Natural killer cell (primary cell): ENCODE measurements around the gene OR2B2. TPM values are rescaled to one million over a fixed set of nuclear protein-coding genes. Genes with fewer than 3 reads are reported as not detected.
A peak's percentile ranks its signal among the peaks of the same experiment; 100 is the strongest.

Experiments used
- ATAC-seq, 3 donors: fragments of 150-1000 bp in 2 of 3; fragments of 200-7000 bp in 1 of 3; cut with Tn5 transposase; 1 replicate in 1 of 3; 2 replicates in 2 of 3; pipeline ENCODE4 v1.10.0; 2021; ENCODE audit warnings: mild to moderate bottlenecking in 2 of 3, moderate library complexity in 2 of 3
- DNase-seq, 2 donors: peaks; one replicate each; pipeline versions ENCODE4 v3.0.0 to v3.0.0-alpha.2; 2013 to 2021; ENCODE audit warnings: mixed read lengths in 1 of 2
- H3K27ac ChIP-seq: one replicate; pipeline ENCODE4 v1.5.1; 2013; ENCODE audit warnings: mild to moderate bottlenecking, low read length
- H3K27me3 ChIP-seq: one replicate; pipeline ENCODE4 v1.6.1; 2013; ENCODE audit warnings: low read length; ENCODE audit not compliant: control insufficient read depth, insufficient read depth
- H3K36me3 ChIP-seq: one replicate; pipeline ENCODE4 v1.6.1; 2013; ENCODE audit warnings: low read length; ENCODE audit not compliant: control insufficient read depth, insufficient read depth
- H3K4me1 ChIP-seq: one replicate; pipeline ENCODE4 v1.6.1; 2013; ENCODE audit warnings: low read length; ENCODE audit not compliant: control insufficient read depth, insufficient read depth
- H3K4me3 ChIP-seq: one replicate; pipeline ENCODE4 v1.5.1; 2013; ENCODE audit warnings: low read length
- H3K9me3 ChIP-seq: one replicate; pipeline ENCODE4 v1.6.1; 2013; ENCODE audit warnings: low read length; ENCODE audit not compliant: control insufficient read depth, insufficient read depth
- H3K27ac Mint-ChIP-seq, 2 donors: one replicate each; pipeline ENCODE4 v1.8.0; 2022; ENCODE audit warnings: mild to moderate bottlenecking in 2 of 2, mixed read lengths in 2 of 2, moderate library complexity in 1 of 2
- H3K27me3 Mint-ChIP-seq, 2 donors: one replicate each; pipeline ENCODE4 v1.8.0; 2022; ENCODE audit warnings: low read depth in 2 of 2, mixed read lengths in 2 of 2
- H3K36me3 Mint-ChIP-seq: one replicate; pipeline ENCODE4 v1.8.0; 2022; ENCODE audit warnings: mixed read lengths
- H3K4me1 Mint-ChIP-seq, 2 donors: one replicate each; pipeline ENCODE4 v1.8.0; 2022; ENCODE audit warnings: mixed read lengths in 2 of 2
- H3K4me3 Mint-ChIP-seq: one replicate; pipeline ENCODE4 v1.8.0; 2022; ENCODE audit warnings: mild to moderate bottlenecking, moderate library complexity, mixed read lengths
- H3K9me3 Mint-ChIP-seq, 2 donors: one replicate each; pipeline ENCODE4 v1.8.0; 2022; ENCODE audit warnings: mixed read lengths in 2 of 2
- CTCF ChIP-seq: fragments of 200-600 bp; IDR thresholded peaks from one replicate; pipeline ENCODE4 v1.8.0; 2022; ENCODE audit warnings: antibody characterized with exemption
- WGBS: methylation state at CpG from one replicate; pipeline ENCODE4 v1.1.7; 2013; ENCODE audit warnings: missing lambda C conversion rate; ENCODE audit not compliant: insufficient coverage; 5-methylcytosine and 5-hydroxymethylcytosine counted together
- intact Hi-C: fragments of 100-400 bp; cut with micrococcal nuclease; formaldehyde crosslinking; loops from one replicate; pipeline ENCODE4 v1.14.2; 2022
- total RNA-seq, 4 donors: library from RNA; stranded (reverse); fragments of 120-200 nt in 1 of 4; gene quantifications; one replicate each; pipeline versions ENCODE4 v1.2.3 to v1.2.4, GENCODE V29; 2013 to 2022

Gene OR2B2
- total RNA-seq, 3 donors from 2014 or later (not counting 1 experiment from before 2014, with no cell fraction given): not detected

GRCh38 chr6:27891320-27891875 is 20.8 kb downstream of the OR2B2 start:
- ATAC-seq: no peak
- Mint-ChIP-seq H3K9me3 (no peaks in the 10 kb centered on the region), H3K27me3 (no peaks in the 10 kb centered on the region), H3K4me1 (peaks cover 34 to 36% of the 10 kb centered on the region in 2 donors), H3K4me3 (peak overlapping the region; percentile 71), H3K36me3 (no peaks in the 10 kb centered on the region), H3K27ac (no peak overlapping the region)
- Histone ChIP-seq H3K4me1 (peaks cover 48% of the 10 kb centered on the region), H3K36me3 (no peaks in the 10 kb centered on the region), H3K27me3 (no peaks in the 10 kb centered on the region), H3K4me3 (peak overlapping the region; percentile 6), H3K9me3 (no peaks in the 10 kb centered on the region), H3K27ac (peak overlapping the region; percentile 29)
- 43% methylated on average over 5 of the region's 7 CpGs for WGBS
- no peak for DNase-seq
- intact Hi-C loops: loop anchor here (5.0 to 10.0 kb wide), 10 partner anchors 139 to 1867 kb away; a partner anchor contains a TSS
- TF ChIP-seq CTCF: no peak

DNA sequence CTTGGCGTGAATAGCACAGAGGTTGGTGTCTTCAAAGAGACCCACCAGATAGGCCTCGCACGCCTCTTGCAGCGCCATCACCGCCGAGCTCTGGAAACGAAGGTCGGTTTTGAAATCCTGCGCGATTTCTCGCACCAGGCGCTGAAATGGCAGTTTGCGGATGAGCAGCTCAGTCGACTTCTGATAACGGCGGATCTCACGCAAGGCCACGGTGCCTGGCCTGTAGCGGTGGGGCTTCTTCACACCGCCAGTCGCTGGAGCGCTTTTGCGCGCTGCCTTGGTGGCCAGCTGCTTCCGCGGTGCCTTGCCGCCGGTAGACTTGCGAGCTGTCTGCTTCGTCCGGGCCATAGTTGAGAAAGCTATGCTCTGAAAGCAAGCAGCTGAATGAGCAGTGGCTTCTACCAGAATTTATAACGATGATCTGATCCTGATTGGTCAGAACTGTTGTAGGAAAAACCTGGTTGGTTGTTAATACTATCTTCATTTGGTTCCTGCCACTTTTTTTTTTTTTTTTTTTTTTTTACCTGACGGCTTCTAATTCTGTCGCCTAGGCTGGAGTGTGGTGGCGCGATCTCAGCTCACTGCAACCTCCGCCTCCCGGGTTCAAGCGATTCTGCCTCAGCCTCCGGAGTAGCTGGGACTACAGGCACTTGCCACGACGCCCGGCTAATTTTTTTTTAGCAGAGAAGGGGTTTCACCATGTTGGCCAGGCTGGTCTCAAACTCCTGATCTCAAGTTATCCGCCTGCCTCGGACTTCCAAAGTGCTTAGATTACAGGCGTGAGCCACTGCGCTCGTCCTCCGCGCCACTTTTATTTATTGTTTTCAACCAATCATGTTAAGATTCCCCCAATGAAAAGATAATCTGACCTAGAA is 21.5 kb downstream of the OR2B2 start:
- WGBS: 3% methylated on average over 50 of the region's 50 CpGs
- Histone ChIP-seq H3K9me3 (no peaks in the 10 kb centered on the region), H3K4me1 (peaks cover 47% of the 10 kb centered on the region), H3K4me3 (peak overlapping the region; percentile 23), H3K36me3 (no peaks in the 10 kb centered on the region), H3K27ac (peak overlapping the region; percentile 29), H3K27me3 (no peaks in the 10 kb centered on the region)
- H3K27me3 Mint-ChIP-seq: no peaks in the 10 kb centered on the region
- no peak overlapping the region for H3K27ac Mint-ChIP-seq
- H3K36me3 Mint-ChIP-seq: no peaks in the 10 kb centered on the region
- DNase-seq: peak; percentile 75 to 91
- peaks cover 34 to 36% of the 10 kb centered on the region in 2 donors for H3K4me1 Mint-ChIP-seq
- intact Hi-C loops: loop anchor here (1.0 to 10.0 kb wide), 12 partner anchors 17 to 1866 kb away; a partner anchor contains a TSS
- no peaks in the 10 kb centered on the region for H3K9me3 Mint-ChIP-seq
- TF ChIP-seq CTCF: no peak
- H3K4me3 Mint-ChIP-seq: peak overlapping the region; percentile 71
- peak; percentile 43 to 70 (median 62) for ATAC-seq

DNA sequence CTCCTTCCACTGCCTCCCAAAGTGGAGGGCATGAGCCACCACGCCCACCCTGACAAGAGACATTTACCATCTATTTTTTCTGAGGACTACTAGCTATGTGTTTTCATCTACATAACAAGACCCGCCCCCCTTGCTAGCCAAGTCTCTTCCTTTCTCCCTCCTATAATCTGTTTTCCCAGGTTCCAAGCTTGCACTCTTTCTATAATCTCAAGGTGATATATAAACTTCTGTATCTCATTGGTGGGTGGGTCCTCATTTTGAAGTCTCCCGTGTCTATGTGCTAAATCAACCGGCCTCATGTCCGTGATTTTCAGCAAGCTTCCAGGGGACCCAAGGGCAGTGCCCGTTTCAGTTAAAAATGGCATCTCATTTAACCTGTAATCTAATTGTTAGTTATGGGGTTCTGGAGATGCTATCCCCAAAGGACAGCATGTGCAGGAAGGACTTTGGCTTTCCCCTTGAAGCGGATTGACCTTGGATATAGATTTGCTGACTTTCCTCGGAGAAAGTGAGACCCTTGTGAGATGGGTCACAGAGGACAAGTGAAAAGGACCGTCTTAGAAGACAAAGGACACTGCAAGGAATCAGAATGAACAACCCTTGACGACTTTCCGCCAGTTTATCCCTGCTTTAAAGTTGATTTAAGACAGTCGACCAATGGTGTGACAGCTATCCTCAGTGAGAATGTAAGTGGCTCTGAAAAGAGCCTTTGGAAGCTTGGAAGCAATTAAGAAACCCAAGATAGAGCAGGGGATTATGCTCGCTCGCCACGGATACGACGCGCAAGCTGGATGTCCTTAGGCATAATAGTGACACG is 22.4 kb downstream of the OR2B2 start:
- Histone ChIP-seq H3K27ac (peak overlapping the region; percentile 29), H3K27me3 (no peaks in the 10 kb centered on the region), H3K36me3 (no peaks in the 10 kb centered on the region), H3K9me3 (no peaks in the 10 kb centered on the region), H3K4me1 (peaks cover 45% of the 10 kb centered on the region), H3K4me3 (peak overlapping the region; percentile 23)
- no peak for DNase-seq
- Mint-ChIP-seq H3K27me3 (no peaks in the 10 kb centered on the region), H3K4me1 (peaks cover 34 to 36% of the 10 kb centered on the region in 2 donors), H3K4me3 (peak overlapping the region; percentile 71), H3K36me3 (no peaks in the 10 kb centered on the region), H3K9me3 (no peaks in the 10 kb centered on the region), H3K27ac (no peak overlapping the region)
- TF ChIP-seq CTCF: no peak
- intact Hi-C loops: loop anchor here (1.0 to 10.0 kb wide), 12 partner anchors 17 to 1865 kb away; a partner anchor contains a TSS
- 55% methylated on average over 19 of the region's 19 CpGs for WGBS
- no peak for ATAC-seq
